ENCODE results near the gene CYP2W1. TPM values are rescaled to one million over a fixed set of nuclear protein-coding genes. Genes with fewer than 3 reads are reported as not detected.

CYP2W1 gene, protein sequence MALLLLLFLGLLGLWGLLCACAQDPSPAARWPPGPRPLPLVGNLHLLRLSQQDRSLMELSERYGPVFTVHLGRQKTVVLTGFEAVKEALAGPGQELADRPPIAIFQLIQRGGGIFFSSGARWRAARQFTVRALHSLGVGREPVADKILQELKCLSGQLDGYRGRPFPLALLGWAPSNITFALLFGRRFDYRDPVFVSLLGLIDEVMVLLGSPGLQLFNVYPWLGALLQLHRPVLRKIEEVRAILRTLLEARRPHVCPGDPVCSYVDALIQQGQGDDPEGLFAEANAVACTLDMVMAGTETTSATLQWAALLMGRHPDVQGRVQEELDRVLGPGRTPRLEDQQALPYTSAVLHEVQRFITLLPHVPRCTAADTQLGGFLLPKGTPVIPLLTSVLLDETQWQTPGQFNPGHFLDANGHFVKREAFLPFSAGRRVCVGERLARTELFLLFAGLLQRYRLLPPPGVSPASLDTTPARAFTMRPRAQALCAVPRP
- not detected in 2 replicates for total RNA-seq

GRCh38 chr7:983004-983615 lies at the start of gene CYP2W1:
TSS of gene CYP2W1 (plus strand) at chr7:983181. CDS start at chr7:983212, 31 bp downstream.

DNA sequence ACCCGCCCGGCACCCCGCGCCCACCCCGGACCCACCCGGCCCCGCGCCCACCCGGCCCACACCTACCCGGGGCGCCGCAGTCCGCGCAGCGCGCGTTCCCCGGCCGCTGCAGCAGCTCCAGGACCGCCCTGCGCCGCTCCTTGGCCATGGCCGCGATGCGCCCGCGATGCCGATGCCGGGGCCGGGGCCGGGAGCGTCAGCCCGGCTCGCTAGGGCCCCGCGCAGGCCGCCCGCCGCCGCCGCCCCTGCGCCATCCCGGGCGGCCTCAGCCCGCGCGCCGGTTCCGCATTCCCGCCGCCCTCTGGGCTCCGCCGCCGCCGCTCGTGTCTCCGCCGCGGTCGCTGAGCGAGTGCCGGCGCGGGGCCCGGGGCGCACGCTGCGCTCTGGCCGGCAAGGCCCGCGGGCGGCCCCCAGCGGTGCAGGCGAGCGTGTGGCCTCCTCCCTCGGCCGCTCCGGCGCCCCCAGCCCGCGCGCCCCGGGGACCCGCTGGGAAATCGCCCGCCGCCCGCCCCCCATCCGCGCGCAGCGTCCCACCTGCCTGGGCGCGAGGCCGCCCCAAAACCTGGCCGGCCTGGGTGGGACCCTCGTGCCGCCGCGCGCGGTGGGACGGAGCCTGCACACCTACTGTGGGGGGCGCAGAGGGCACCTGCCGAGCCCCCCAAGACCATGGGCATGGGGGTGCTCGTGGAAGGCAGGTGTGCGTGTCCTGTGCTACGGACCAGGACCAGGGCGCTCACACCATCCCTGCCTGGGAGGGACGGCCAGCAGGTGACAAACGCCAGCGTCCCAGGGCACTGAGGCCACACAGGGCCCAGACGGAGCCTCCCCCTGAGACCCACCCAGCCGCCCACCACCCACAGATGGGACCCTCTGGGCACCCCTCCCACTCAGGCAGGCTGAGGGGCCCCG lies 28.4 kb upstream of the CYP2W1 start, which contains the start of gene ADAP1:
Gene ADAP1, minus strand, starts transcription at position 351 of the 909 bp plus-strand sequence. Its CDS starts 203 bp downstream, at position 148.

GRCh38 chr7:974820-975681 lies 7.9 kb upstream of the CYP2W1 start, which contains the start of gene COX19:
TSS of gene COX19 (minus strand) at chr7:975549. CDS start at chr7:975509, 40 bp downstream.

Small RNAs within 50 kb of the gene (small RNA-seq; reads per million reads assigned to genes)
- 33.4 reads per million, percentile 98 among the genes with 10 or more reads in this experiment for gene MIR339

Other genes with a start within 250 kb of the CYP2W1 start
- gene SUN1, start 150.7 kb upstream of the CYP2W1 start, total RNA-seq = 66.5 and 90.9 TPM in 2 replicates
- gene GET4, start 106.6 kb upstream of the CYP2W1 start, total RNA-seq = 12.5 and 17.0 TPM in 2 replicates
- 0.73 and 1.2 TPM in 2 replicates for gene ADAP1, start 28.5 kb upstream of the CYP2W1 start, total RNA-seq
- 6.2 and 9.8 TPM in 2 replicates for gene COX19, start 7.6 kb upstream of the CYP2W1 start, total RNA-seq
- gene GPR146, start 61.4 kb downstream of the CYP2W1 start, total RNA-seq = 0.78 and 2.6 TPM in 2 replicates
- gene GPER1, start 104.9 kb downstream of the CYP2W1 start, total RNA-seq = 4.1 and 8.5 TPM in 2 replicates
- gene ZFAND2A, start 177.0 kb downstream of the CYP2W1 start, total RNA-seq = 8.2 and 12.1 TPM in 2 replicates
- gene UNCX, start 249.7 kb downstream of the CYP2W1 start, total RNA-seq = not detected in 2 replicates